Activated T-helper 2 cell treated with anti-CD3 and anti-CD28 coated beads, Interferon-gamma antibody, Interleukin-2, Interleukin-4, amounts not matched to agents 10 μg/mL and 5 μg/mL and 100 μg/mL, durations not matched to agents 14 hours and 24 hours and 36 hours (primary cell): ENCODE results near the gene ACACA. TPM values are rescaled to one million over a fixed set of nuclear protein-coding genes. Genes with fewer than 3 reads are reported as not detected.

ENCODE experiments used
- DNase-seq: peaks from one replicate; pipeline ENCODE4 v3.0.0; 2021; ENCODE audit warnings: low spot score
- H3K27ac Mint-ChIP-seq: one replicate; pipeline ENCODE4 v1.8.0; 2021; ENCODE audit warnings: mixed read lengths
- H3K27me3 Mint-ChIP-seq: one replicate; pipeline ENCODE4 v1.8.0; 2021; ENCODE audit warnings: low read depth, mixed read lengths
- H3K36me3 Mint-ChIP-seq: one replicate; pipeline ENCODE4 v1.8.0; 2021; ENCODE audit warnings: low read depth, mixed read lengths
- H3K4me1 Mint-ChIP-seq: one replicate; pipeline ENCODE4 v1.8.0; 2021; ENCODE audit warnings: low read depth, mixed read lengths
- H3K4me3 Mint-ChIP-seq: one replicate; pipeline ENCODE4 v1.8.0; 2021; ENCODE audit warnings: low read depth, mild to moderate bottlenecking, moderate library complexity, mixed read lengths
- H3K9me3 Mint-ChIP-seq: one replicate; pipeline ENCODE4 v1.8.0; 2021; ENCODE audit warnings: mixed read lengths
- intact Hi-C: fragments of 100-400 bp; cut with micrococcal nuclease; formaldehyde crosslinking; loops from one replicate; pipeline ENCODE4 v1.15.1; 2023
- total RNA-seq: library from RNA; stranded (reverse); gene quantifications from 2 replicates; pipeline ENCODE4 v1.2.3, GENCODE V29; 2022

The ACACA gene
- total RNA-seq, 1 donor from 2014 or later: 109 TPM

GRCh38 chr17:37098152-37098551 is 308.5 kb downstream of the ACACA start:
- Mint-ChIP-seq H3K27ac (no peak overlapping the region), H3K36me3 (peaks cover 46% of the 10 kb centered on the region)

GRCh38 chr17:37097154-37097553 is 309.5 kb downstream of the ACACA start:
- Mint-ChIP-seq H3K27ac (no peak overlapping the region), H3K27me3 (no peaks in the 10 kb centered on the region), H3K9me3 (no peaks in the 10 kb centered on the region), H3K4me3 (no peak overlapping the region), H3K4me1 (peaks cover 17% of the 10 kb centered on the region), H3K36me3 (peaks cover 49% of the 10 kb centered on the region)
- DNase-seq: no peak
- intact Hi-C loops: no loop called here

More at GRCh38 chr17:37098152-37098551, 308.5 kb downstream of the ACACA start:
- peaks cover 12% of the 10 kb centered on the region for H3K4me1 Mint-ChIP-seq
- H3K9me3 Mint-ChIP-seq: no peaks in the 10 kb centered on the region
- H3K4me3 Mint-ChIP-seq: no peak overlapping the region
- no peak for DNase-seq
- intact Hi-C loops: no loop called here
- no peaks in the 10 kb centered on the region for H3K27me3 Mint-ChIP-seq

GRCh38 chr17:37096071-37096470 is 310.6 kb downstream of the ACACA start:
- Mint-ChIP-seq H3K27me3 (no peaks in the 10 kb centered on the region), H3K9me3 (no peaks in the 10 kb centered on the region), H3K4me1 (peaks cover 21% of the 10 kb centered on the region), H3K27ac (no peak overlapping the region), H3K4me3 (no peak overlapping the region), H3K36me3 (peaks cover 49% of the 10 kb centered on the region)
- intact Hi-C loops: no loop called here
- DNase-seq: no peak

- no peak overlapping the region for H3K4me3 Mint-ChIP-seq
- intact Hi-C loops: no loop called here
- no peak overlapping the region for H3K27ac Mint-ChIP-seq
These were observed 312.2 kb downstream of the ACACA start for GRCh38 chr17:37094391-37094790.

GRCh38 chr17:37092701-37093100 is 313.9 kb downstream of the ACACA start:
- DNase-seq: no peak
- intact Hi-C loops: no loop called here
- H3K36me3 Mint-ChIP-seq: peaks cover 59% of the 10 kb centered on the region
- H3K4me3 Mint-ChIP-seq: no peak overlapping the region
- H3K27ac Mint-ChIP-seq: no peak overlapping the region
- H3K27me3 Mint-ChIP-seq: no peaks in the 10 kb centered on the region
- H3K4me1 Mint-ChIP-seq: peaks cover 53% of the 10 kb centered on the region
- H3K9me3 Mint-ChIP-seq: no peaks in the 10 kb centered on the region

More at GRCh38 chr17:37094391-37094790, 312.2 kb downstream of the ACACA start:
- Mint-ChIP-seq H3K9me3 (no peaks in the 10 kb centered on the region), H3K4me1 (peaks cover 38% of the 10 kb centered on the region), H3K36me3 (peaks cover 57% of the 10 kb centered on the region), H3K27me3 (no peaks in the 10 kb centered on the region)
- DNase-seq: no peak

GRCh38 chr17:37092071-37092470 is 314.6 kb downstream of the ACACA start:
- peaks cover 58% of the 10 kb centered on the region for H3K4me1 Mint-ChIP-seq
- no peaks in the 10 kb centered on the region for H3K9me3 Mint-ChIP-seq
- peaks cover 61% of the 10 kb centered on the region for H3K36me3 Mint-ChIP-seq
- no peaks in the 10 kb centered on the region for H3K27me3 Mint-ChIP-seq
- no peak overlapping the region for H3K4me3 Mint-ChIP-seq
- DNase-seq: no peak
- intact Hi-C loops: no loop called here
- no peak overlapping the region for H3K27ac Mint-ChIP-seq

- H3K9me3 Mint-ChIP-seq: no peaks in the 10 kb centered on the region
- H3K4me3 Mint-ChIP-seq: no peak overlapping the region
- no peaks in the 10 kb centered on the region for H3K27me3 Mint-ChIP-seq
- peaks cover 56% of the 10 kb centered on the region for H3K36me3 Mint-ChIP-seq
- intact Hi-C loops: no loop called here
- peak overlapping the region; percentile 86 for H3K27ac Mint-ChIP-seq
- DNase-seq: no peak
- peaks cover 60% of the 10 kb centered on the region for H3K4me1 Mint-ChIP-seq
These were observed 315.7 kb downstream of the ACACA start for GRCh38 chr17:37090941-37091340.

- Mint-ChIP-seq H3K4me3 (peak overlapping the region; percentile 56), H3K9me3 (no peaks in the 10 kb centered on the region), H3K27me3 (no peaks in the 10 kb centered on the region), H3K36me3 (peaks cover 52% of the 10 kb centered on the region), H3K27ac (peak overlapping the region; percentile 86), H3K4me1 (peaks cover 57% of the 10 kb centered on the region)
- DNase-seq: peak; percentile 43
- intact Hi-C loops: no loop called here
These were observed 316.7 kb downstream of the ACACA start for GRCh38 chr17:37089956-37090355.

GRCh38 chr17:37088913-37089312 is 317.7 kb downstream of the ACACA start:
- Mint-ChIP-seq H3K9me3 (no peaks in the 10 kb centered on the region), H3K4me1 (peaks cover 47% of the 10 kb centered on the region), H3K27ac (no peak overlapping the region), H3K27me3 (no peaks in the 10 kb centered on the region), H3K4me3 (no peak overlapping the region), H3K36me3 (peaks cover 52% of the 10 kb centered on the region)
- intact Hi-C loops: no loop called here
- DNase-seq: no peak

GRCh38 chr17:37088459-37088858 is 318.2 kb downstream of the ACACA start:
- DNase-seq: no peak
- Mint-ChIP-seq H3K36me3 (peaks cover 49% of the 10 kb centered on the region), H3K4me3 (no peak overlapping the region), H3K4me1 (peaks cover 47% of the 10 kb centered on the region), H3K27me3 (no peaks in the 10 kb centered on the region), H3K27ac (peak overlapping the region; percentile 25), H3K9me3 (no peaks in the 10 kb centered on the region)
- intact Hi-C loops: no loop called here

GRCh38 chr17:37087683-37088082 is 319.0 kb downstream of the ACACA start:
- no peak for DNase-seq
- H3K9me3 Mint-ChIP-seq: no peaks in the 10 kb centered on the region
- no peak overlapping the region for H3K27ac Mint-ChIP-seq
- no peak overlapping the region for H3K4me3 Mint-ChIP-seq
- peaks cover 49% of the 10 kb centered on the region for H3K36me3 Mint-ChIP-seq
- H3K27me3 Mint-ChIP-seq: no peaks in the 10 kb centered on the region
- intact Hi-C loops: no loop called here
- peaks cover 47% of the 10 kb centered on the region for H3K4me1 Mint-ChIP-seq

- peaks cover 41% of the 10 kb centered on the region for H3K4me1 Mint-ChIP-seq
- no peaks in the 10 kb centered on the region for H3K27me3 Mint-ChIP-seq
- no peak overlapping the region for H3K27ac Mint-ChIP-seq
- H3K9me3 Mint-ChIP-seq: no peaks in the 10 kb centered on the region
- intact Hi-C loops: no loop called here
- H3K4me3 Mint-ChIP-seq: no peak overlapping the region
- peaks cover 46% of the 10 kb centered on the region for H3K36me3 Mint-ChIP-seq
- no peak for DNase-seq
These were observed 319.7 kb downstream of the ACACA start for GRCh38 chr17:37086948-37087347.

- peaks cover 46% of the 10 kb centered on the region for H3K36me3 Mint-ChIP-seq
- intact Hi-C loops: no loop called here
- H3K4me1 Mint-ChIP-seq: peaks cover 44% of the 10 kb centered on the region
- no peaks in the 10 kb centered on the region for H3K9me3 Mint-ChIP-seq
- DNase-seq: no peak
- H3K27me3 Mint-ChIP-seq: no peaks in the 10 kb centered on the region
- H3K27ac Mint-ChIP-seq: no peak overlapping the region
- no peak overlapping the region for H3K4me3 Mint-ChIP-seq
These were observed 320.3 kb downstream of the ACACA start for GRCh38 chr17:37086334-37086733.

- peaks cover 26% of the 10 kb centered on the region for H3K4me1 Mint-ChIP-seq
- H3K27ac Mint-ChIP-seq: no peak overlapping the region
- intact Hi-C loops: no loop called here
These were observed 322.3 kb downstream of the ACACA start for GRCh38 chr17:37084372-37084771.

More at GRCh38 chr17:37084372-37084771, 322.3 kb downstream of the ACACA start:
- H3K9me3 Mint-ChIP-seq: no peaks in the 10 kb centered on the region
- no peaks in the 10 kb centered on the region for H3K27me3 Mint-ChIP-seq
- no peak for DNase-seq
- no peak overlapping the region for H3K4me3 Mint-ChIP-seq
- peaks cover 37% of the 10 kb centered on the region for H3K36me3 Mint-ChIP-seq
